Activated CD8-positive, alpha-beta T cell treated with anti-CD3 and anti-CD28 coated beads for 36 hours (primary cell): ENCODE results near the gene PAX7. TPM values are rescaled to one million over a fixed set of nuclear protein-coding genes. Genes with fewer than 3 reads are reported as not detected.
A peak's percentile ranks its signal among the peaks of the same experiment; 100 is the strongest.

Experiments used
- ATAC-seq: fragments of 200-7000 bp; cut with Tn5 transposase; one replicate; pipeline ENCODE4 v1.10.0; 2021; ENCODE audit warnings: mild to moderate bottlenecking, moderate library complexity
- CTCF ChIA-PET: fragments of 350-600 bp; sonication (Branson Sonifier 250); formaldehyde crosslinking; loops from one replicate; lab custom pipeline; 2021; ENCODE audit warnings: antibody characterized with exemption; lab: Charles Lee
- POLR2A ChIA-PET: fragments of 350-600 bp; sonication (Branson Sonifier 250); formaldehyde crosslinking; loops from one replicate; lab custom pipeline; 2021; ENCODE audit warnings: antibody characterized with exemption; lab: Charles Lee
- DNase-seq: peaks from one replicate; pipeline ENCODE4 v3.0.0-alpha.2; 2020
- H3K27ac Mint-ChIP-seq: one replicate; pipeline ENCODE4 v1.8.0; 2021; ENCODE audit warnings: mild to moderate bottlenecking, mixed read lengths
- H3K27me3 Mint-ChIP-seq: one replicate; pipeline ENCODE4 v1.8.0; 2021; ENCODE audit warnings: mixed read lengths
- H3K36me3 Mint-ChIP-seq: one replicate; pipeline ENCODE4 v1.8.0; 2021; ENCODE audit warnings: low read depth, mixed read lengths
- H3K4me1 Mint-ChIP-seq: one replicate; pipeline ENCODE4 v1.8.0; 2021; ENCODE audit warnings: low read depth, mixed read lengths
- H3K4me3 Mint-ChIP-seq: one replicate; pipeline ENCODE4 v1.8.0; 2021; ENCODE audit warnings: mild to moderate bottlenecking, moderate library complexity, mixed read lengths
- H3K9me3 Mint-ChIP-seq: one replicate; pipeline ENCODE4 v1.8.0; 2021; ENCODE audit warnings: mixed read lengths
- CTCF ChIP-seq: fragments of 200-600 bp; IDR thresholded peaks from one replicate; pipeline ENCODE4 v1.8.0; 2022; ENCODE audit warnings: antibody characterized with exemption, mild to moderate bottlenecking
- intact Hi-C: fragments of 100-400 bp; cut with micrococcal nuclease; formaldehyde crosslinking; loops from one replicate; pipeline ENCODE4 v1.10.0; 2022
- total RNA-seq, 2 experiments: library from RNA; stranded (reverse); gene quantifications; one replicate each; pipeline ENCODE4 v1.2.3, GENCODE V29; 2021

PAX7 gene
- total RNA-seq, 2 experiments from 2014 or later, result not detected

GRCh38 chr1:18618546-18619466 is 11.8 kb upstream of the PAX7 start:
- CTCF ChIA-PET, result interaction anchor here (1.2 to 1.4 kb wide), 3 partner anchors 21 to 43 kb away, joined by 3 to 5 read pairs (median 3); no protein-coding TSS in a partner anchor
- Mint-ChIP-seq H3K9me3 (no peaks in the 10 kb centered on the region), H3K36me3 (no peaks in the 10 kb centered on the region), H3K4me1 (peaks cover 7% of the 10 kb centered on the region), H3K4me3 (no peak overlapping the region), H3K27me3 (peaks cover 26% of the 10 kb centered on the region), H3K27ac (no peak overlapping the region)
- intact Hi-C loops, result no loop called here
- no peak for TF ChIP-seq CTCF
- POLR2A ChIA-PET, result interaction anchor here (0.7 kb wide), 1 partner anchor 12 kb away, joined by 3 read pairs; no protein-coding TSS in a partner anchor
- peak; percentile 57 for DNase-seq
- peak; percentile 77 for ATAC-seq

GRCh38 chr1:18619467-18619835 is 11.2 kb upstream of the PAX7 start:
- DNase-seq (no peak), ATAC-seq (no peak)
- H3K4me3 Mint-ChIP-seq, result no peak overlapping the region
- no peaks in the 10 kb centered on the region for H3K36me3 Mint-ChIP-seq
- peaks cover 30% of the 10 kb centered on the region for H3K27me3 Mint-ChIP-seq
- H3K9me3 Mint-ChIP-seq, result no peaks in the 10 kb centered on the region
- CTCF ChIA-PET, result interaction anchor here (1.4 kb wide), 1 partner anchor 38 kb away, joined by 3 read pairs; no protein-coding TSS in a partner anchor
- intact Hi-C loops, result no loop called here
- TF ChIP-seq CTCF, result no peak
- POLR2A ChIA-PET, result no interaction called here
- peaks cover 7% of the 10 kb centered on the region for H3K4me1 Mint-ChIP-seq
- H3K27ac Mint-ChIP-seq, result no peak overlapping the region

- intact Hi-C loops, result no loop called here
- peaks cover 9% of the 10 kb centered on the region for H3K4me1 Mint-ChIP-seq
- H3K4me3 Mint-ChIP-seq, result no peak overlapping the region
- H3K36me3 Mint-ChIP-seq, result no peaks in the 10 kb centered on the region
- no peaks in the 10 kb centered on the region for H3K9me3 Mint-ChIP-seq
- no peak for DNase-seq
- POLR2A ChIA-PET, result no interaction called here
- CTCF ChIA-PET, result no interaction called here
- no peak for TF ChIP-seq CTCF
- no peak overlapping the region for H3K27ac Mint-ChIP-seq
- H3K27me3 Mint-ChIP-seq, result peaks cover 79% of the 10 kb centered on the region
- no peak for ATAC-seq
These were observed 2.1 kb upstream of the PAX7 start for GRCh38 chr1:18628511-18628910.

GRCh38 chr1:18629659-18630510 is 761 bp upstream of the PAX7 start:
- TF ChIP-seq CTCF, result no peak
- no peak for ATAC-seq
- Mint-ChIP-seq H3K9me3 (no peaks in the 10 kb centered on the region), H3K4me1 (peaks cover 9% of the 10 kb centered on the region), H3K36me3 (no peaks in the 10 kb centered on the region), H3K4me3 (no peak overlapping the region), H3K27ac (no peak overlapping the region), H3K27me3 (peaks cover 79% of the 10 kb centered on the region)
- ChIA-PET CTCF (no interaction called here), POLR2A (no interaction called here)
- DNase-seq, result no peak
- intact Hi-C loops, result no loop called here
